ENCODE results near the gene KNL1.

GRCh38 chr15:40584191-40584590 is 9.9 kb upstream of the KNL1 start:
- TF ChIP-seq CTCF (IDR thresholded peaks at IDR 0.05): no peak
- no peak for TF ChIP-seq POLR2AphosphoS5 (IDR thresholded peaks at IDR 0.05; ENCODE audit: low read depth, low read length)
- no peak for TF ChIP-seq TCF7L2 (IDR thresholded peaks at IDR 0.05; ENCODE audit: low read depth, low read length)
- TF ChIP-seq, protein P1, sequence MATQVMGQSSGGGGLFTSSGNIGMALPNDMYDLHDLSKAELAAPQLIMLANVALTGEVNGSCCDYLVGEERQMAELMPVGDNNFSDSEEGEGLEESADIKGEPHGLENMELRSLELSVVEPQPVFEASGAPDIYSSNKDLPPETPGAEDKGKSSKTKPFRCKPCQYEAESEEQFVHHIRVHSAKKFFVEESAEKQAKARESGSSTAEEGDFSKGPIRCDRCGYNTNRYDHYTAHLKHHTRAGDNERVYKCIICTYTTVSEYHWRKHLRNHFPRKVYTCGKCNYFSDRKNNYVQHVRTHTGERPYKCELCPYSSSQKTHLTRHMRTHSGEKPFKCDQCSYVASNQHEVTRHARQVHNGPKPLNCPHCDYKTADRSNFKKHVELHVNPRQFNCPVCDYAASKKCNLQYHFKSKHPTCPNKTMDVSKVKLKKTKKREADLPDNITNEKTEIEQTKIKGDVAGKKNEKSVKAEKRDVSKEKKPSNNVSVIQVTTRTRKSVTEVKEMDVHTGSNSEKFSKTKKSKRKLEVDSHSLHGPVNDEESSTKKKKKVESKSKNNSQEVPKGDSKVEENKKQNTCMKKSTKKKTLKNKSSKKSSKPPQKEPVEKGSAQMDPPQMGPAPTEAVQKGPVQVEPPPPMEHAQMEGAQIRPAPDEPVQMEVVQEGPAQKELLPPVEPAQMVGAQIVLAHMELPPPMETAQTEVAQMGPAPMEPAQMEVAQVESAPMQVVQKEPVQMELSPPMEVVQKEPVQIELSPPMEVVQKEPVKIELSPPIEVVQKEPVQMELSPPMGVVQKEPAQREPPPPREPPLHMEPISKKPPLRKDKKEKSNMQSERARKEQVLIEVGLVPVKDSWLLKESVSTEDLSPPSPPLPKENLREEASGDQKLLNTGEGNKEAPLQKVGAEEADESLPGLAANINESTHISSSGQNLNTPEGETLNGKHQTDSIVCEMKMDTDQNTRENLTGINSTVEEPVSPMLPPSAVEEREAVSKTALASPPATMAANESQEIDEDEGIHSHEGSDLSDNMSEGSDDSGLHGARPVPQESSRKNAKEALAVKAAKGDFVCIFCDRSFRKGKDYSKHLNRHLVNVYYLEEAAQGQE (IDR thresholded peaks at IDR 0.05; ENCODE audit: insufficient read depth in 1 of 2, low read depth in 2 of 2, low read length in 1 of 2): no peak

All from Panc1 (cell line).